Measurements from ENCODE around the gene CAMSAP2. TPM values are rescaled to one million over a fixed set of nuclear protein-coding genes. Genes with fewer than 3 reads are reported as not detected.
A peak's percentile ranks its signal among the peaks of the same experiment; 100 is the strongest.

Gene CAMSAP2
- 10 to 100 TPM; 35.7 to 48.8 (median 43.4) TPM for polyA plus RNA-seq (ENCODE audit: insufficient read length in 4 of 4)

DNA sequence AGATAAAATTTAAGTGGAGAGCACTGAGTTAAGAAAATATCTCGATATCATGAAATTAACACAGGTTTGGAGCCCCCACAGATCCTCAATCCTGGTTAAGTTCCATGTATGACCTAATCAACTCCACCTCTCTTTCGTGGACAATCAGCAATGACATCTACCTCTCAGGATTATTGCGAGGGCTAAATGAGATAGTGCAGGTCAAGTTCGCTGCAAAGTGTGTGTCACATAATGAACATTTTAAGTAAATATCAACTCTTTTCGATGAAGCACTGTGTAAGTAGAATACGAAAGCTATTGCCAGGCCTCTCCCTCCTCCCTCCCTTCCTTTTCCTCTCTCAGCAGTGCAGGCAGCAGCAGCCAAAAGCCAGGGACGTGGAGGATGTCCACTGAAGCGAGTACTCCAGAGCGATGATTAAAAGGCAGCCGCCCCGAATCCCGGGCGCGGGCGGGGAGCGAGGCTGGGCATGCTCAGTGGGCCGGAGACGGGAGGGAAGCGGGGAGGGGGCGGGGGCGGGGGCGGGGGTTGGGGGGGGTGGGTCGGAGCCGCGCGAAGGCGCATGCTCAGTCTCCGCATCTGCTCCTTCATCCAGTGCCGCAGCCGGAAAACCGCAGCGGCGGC, at the start of gene CAMSAP2:
Gene CAMSAP2, plus strand, starts transcription at position 567 of the 622 bp plus-strand sequence. CDS start 935 bp downstream, outside the sequence.
- DNase-seq (ENCODE audit: low read depth in 4 of 4, low spot score in 3 of 4), result peak; percentile 79 to 90 (median 84)

- DNase-seq (ENCODE audit: low read depth in 4 of 4, low spot score in 3 of 4), result no peak
These were observed 46.4 kb upstream of the CAMSAP2 start for GRCh38 chr1:200692316-200692715.

DNA sequence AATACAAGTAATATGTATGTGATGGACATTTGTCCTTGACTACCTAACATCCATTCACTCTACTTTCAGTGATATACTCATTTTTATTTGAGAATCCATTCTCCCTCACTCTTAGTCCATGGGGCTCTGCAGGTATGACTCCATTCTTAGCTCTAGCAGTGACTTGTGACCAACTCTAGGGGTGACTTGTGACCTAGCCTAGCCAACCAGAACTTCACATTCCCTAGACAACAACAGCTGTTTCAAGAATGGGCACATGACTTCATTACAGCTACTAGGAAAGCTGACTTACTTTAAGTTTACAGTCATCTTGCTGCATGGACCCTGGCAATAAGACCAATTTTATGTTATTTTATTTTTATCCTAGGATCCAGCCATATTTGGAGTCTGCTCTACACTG, 45.4 kb upstream of the CAMSAP2 start:
- no peak for DNase-seq (ENCODE audit: low read depth in 4 of 4, low spot score in 3 of 4)

DNA sequence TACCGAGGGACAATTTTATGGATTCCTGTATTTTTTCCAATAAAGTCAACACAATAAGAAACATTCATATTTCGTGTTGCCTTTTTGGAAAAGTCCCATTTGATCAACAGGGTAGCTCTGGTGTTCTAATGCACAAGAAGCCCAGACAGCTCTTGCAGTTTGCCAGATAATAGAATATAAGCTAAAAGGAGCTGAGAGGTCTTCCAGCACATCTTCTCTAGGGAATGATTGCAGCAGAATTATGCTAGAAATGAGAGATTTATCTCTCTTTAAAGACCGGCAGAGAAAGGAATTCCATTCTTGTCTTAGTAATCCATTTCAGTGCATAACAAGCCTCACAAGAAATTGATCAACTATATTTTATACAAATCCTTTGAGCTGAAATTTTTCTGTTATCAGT, 44.0 kb upstream of the CAMSAP2 start:
- DNase-seq (ENCODE audit: low read depth in 4 of 4, low spot score in 3 of 4), result no peak

DNA sequence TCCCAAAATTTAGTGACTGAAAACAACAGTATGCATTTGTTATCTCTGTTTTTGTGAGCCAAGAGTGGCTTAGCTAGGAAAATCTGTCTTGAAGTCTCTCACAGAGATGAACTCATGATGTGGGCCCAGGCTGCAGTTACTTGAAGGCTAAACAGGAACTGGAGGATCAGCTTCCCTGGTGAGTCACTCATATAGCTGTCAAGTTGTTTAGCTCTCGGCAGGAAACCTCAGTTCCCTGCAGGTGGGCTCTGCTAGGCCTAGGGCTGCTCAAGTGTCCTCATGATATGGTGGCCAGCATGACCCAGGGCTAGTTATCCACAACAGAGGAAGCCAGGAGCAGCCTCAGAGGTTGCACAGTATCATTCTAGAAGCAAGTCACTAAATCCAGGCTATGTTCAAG, 38.8 kb upstream of the CAMSAP2 start:
- no peak for DNase-seq (ENCODE audit: low read depth in 4 of 4, low spot score in 3 of 4)

GRCh38 chr1:200704986-200705500, 33.6 kb upstream of the CAMSAP2 start:
- DNase-seq (ENCODE audit: low read depth in 4 of 4, low spot score in 3 of 4), result no peak

DNA sequence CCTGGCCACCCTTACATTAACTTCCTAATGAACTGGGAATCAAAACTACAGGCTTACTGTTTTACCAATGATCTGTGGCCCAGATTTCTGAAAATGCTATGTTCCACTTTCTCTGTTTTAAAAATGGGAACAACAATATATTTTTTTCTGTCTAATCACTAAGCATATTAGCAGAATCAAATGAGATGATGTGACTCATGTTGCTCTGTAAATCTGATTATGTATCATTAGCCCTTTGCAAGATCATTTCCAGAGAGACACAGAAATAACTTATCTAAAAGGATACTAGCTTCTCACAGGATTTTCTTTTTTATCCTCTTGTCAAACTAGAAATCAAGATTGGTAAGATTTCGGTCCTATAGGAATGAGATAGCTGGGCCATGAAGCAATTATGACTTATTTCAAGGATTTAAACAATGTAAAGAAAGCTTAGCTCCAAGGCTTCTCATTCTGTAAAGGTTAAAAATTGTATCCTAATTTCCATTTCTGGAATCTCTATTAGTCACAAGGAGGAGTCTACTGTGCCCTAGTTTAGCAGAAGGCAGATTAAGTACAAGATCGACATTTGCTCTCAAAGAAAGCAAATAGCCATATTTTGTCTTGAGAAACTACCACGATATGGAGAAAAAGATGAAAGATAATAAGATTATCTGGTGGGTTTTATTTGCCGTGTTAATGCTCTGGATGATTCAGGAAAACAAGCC, 32.4 kb upstream of the CAMSAP2 start:
- no peak for DNase-seq (ENCODE audit: low read depth in 4 of 4, low spot score in 3 of 4)

- DNase-seq (ENCODE audit: low read depth in 4 of 4, low spot score in 3 of 4), result no peak
These were observed 31.6 kb upstream of the CAMSAP2 start for GRCh38 chr1:200707116-200707515.

DNA sequence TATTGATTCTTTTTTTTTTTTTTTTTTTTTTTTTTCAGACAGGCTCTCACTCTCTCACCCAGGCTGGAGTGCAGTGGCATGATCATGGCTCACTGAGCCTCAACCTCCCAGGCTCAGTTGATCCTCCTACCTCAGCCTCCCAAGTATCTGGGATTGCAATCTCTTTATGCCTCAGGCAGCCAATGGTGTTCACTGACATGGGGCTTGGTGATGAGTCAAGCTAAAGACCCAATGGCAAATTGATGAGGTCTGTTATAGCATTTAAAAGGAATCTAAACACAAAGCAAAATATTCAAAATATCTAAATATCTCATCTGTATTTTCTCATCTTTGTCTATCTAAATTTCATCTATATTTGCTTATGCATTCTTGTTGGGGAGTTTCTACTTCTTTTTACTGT, 30.5 kb upstream of the CAMSAP2 start:
- DNase-seq (ENCODE audit: low read depth in 4 of 4, low spot score in 3 of 4), result no peak

DNA sequence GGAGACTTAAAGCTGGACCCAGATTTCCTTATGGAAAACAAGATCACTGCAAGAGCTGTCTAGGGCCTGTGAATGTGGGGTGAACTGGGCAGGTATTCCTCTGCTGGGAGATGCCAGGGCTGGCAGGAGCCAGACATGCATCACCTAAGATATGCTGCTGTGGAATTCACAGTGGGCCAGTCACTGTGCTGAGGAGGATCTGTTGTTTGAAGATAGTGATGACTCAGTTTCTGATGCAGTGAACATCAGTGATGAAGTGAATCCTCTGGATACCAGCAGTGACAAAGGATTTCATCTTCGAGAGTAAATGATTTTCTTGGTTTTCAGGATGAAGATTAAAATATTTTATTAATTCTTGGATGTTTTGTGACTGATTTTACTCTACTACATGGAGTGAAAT, 29.9 kb upstream of the CAMSAP2 start:
- DNase-seq (ENCODE audit: low read depth in 4 of 4, low spot score in 3 of 4), result no peak

DNA sequence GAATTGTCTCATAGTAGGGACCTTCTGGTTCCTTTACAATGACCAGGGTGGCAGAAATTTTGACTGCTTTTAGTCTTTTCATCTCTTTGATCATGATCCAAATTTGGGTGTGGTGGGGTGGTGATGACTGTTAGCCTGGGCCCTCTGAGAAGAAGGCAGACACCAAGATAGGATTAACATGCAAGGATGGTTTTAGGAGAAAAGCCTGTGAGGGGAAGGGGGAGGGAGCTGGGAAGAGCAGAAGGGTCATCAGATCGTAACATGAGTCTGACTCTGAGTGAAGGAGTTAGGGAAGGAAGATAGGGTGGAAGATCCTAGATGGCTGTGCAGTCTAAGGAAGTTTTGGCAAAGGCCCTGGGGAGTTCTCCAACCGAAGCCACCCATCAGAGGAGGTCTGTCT, 28.5 kb upstream of the CAMSAP2 start:
- no peak for DNase-seq (ENCODE audit: low read depth in 4 of 4, low spot score in 3 of 4)

- no peak for DNase-seq (ENCODE audit: low read depth in 4 of 4, low spot score in 3 of 4)
These were observed 24.0 kb upstream of the CAMSAP2 start for GRCh38 chr1:200714504-200715187.

GRCh38 chr1:200720199-200720598, 18.5 kb upstream of the CAMSAP2 start:
- DNase-seq (ENCODE audit: low read depth in 4 of 4, low spot score in 3 of 4), result no peak

GRCh38 chr1:200724064-200724463, 14.6 kb upstream of the CAMSAP2 start:
- no peak for DNase-seq (ENCODE audit: low read depth in 4 of 4, low spot score in 3 of 4)

DNA sequence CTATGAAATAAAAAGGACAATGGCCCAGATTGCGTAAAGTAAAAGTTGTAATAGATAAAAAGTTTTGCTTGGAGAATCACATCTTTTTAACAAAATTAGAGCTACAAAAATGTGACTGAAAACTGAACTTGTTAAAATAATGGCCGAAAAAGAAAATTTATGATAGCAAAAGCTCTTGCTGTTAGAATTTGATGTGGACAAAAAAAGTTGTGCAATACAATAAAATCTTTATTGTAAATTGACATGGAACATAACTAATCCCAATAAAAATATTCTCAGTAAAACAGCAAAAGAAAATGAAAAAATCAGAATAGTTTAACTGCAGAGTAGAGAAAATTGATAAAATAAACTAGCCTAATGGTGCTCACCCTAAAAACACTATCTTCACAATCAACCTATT, 11.4 kb upstream of the CAMSAP2 start:
- DNase-seq (ENCODE audit: low read depth in 4 of 4, low spot score in 3 of 4), result no peak

- DNase-seq (ENCODE audit: low read depth in 4 of 4, low spot score in 3 of 4), result no peak
These were observed 8.8 kb upstream of the CAMSAP2 start for GRCh38 chr1:200729863-200730262.

DNA sequence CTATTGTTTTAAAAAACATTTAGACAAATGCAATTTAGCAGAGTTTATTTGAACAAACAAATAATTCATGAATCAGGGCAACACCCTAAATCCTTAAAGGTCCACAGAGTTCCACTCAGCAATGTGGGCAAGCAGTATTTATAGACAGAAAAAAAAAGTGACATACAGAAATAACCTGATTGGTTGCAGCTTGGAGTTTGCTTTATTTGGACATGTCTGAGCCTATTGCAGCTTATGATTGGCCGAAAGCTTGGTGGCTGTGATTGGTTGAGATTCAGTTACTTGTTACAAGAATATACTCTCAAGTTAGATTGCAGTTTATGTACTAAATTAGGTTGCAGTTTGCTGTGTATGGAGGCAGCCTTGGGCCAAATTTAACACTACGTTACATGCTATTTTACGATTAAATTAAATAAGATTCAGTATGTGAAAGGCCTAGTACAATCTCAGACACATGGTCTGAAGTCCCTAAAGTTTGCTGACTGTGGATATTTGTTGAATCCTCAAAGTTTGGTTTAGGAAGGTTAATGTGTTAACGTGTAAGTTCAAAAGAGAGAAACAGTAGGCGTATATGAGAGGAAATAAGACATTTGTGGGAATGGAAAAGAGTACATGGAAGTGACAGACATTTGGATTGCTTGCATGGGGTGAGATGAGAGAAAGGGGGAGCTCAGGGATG, 6.9 kb upstream of the CAMSAP2 start:
- no peak for DNase-seq (ENCODE audit: low read depth in 4 of 4, low spot score in 3 of 4)

GRCh38 chr1:200732438-200732837, 6.3 kb upstream of the CAMSAP2 start:
- no peak for DNase-seq (ENCODE audit: low read depth in 4 of 4, low spot score in 3 of 4)

- no peak for DNase-seq (ENCODE audit: low read depth in 4 of 4, low spot score in 3 of 4)
These were observed 4.8 kb upstream of the CAMSAP2 start for GRCh38 chr1:200733907-200734306.

- no peak for DNase-seq (ENCODE audit: low read depth in 4 of 4, low spot score in 3 of 4)
These were observed 924 bp upstream of the CAMSAP2 start for GRCh38 chr1:200737647-200738291.
